ENCODE data around the gene EPHA10.
"Not testable (repeated sequence)": the region's sequence is repeated elsewhere in the genome, so short reads cannot be mapped to it uniquely, and the experiment has no call there.

Gene EPHA10

GRCh38 chr1:37771440-37771839 lies 6.5 kb upstream of the EPHA10 start:
- not testable (repeated sequence) for DNase-seq (ENCODE audit: low read depth in 2 of 3, low spot score in 1 of 3)

GRCh38 chr1:37767488-37767887 lies 2.6 kb upstream of the EPHA10 start:
- no peak for DNase-seq (ENCODE audit: low read depth in 2 of 3, low spot score in 1 of 3)

- DNase-seq (ENCODE audit: low read depth in 2 of 3, low spot score in 1 of 3) = no peak
These were observed 1.2 kb upstream of the EPHA10 start for GRCh38 chr1:37765916-37766664.

GRCh38 chr1:37764414-37764825 lies 500 bp downstream of the EPHA10 start:
- peak in 2 of 3 donors; percentile 40 to 53 for DNase-seq (ENCODE audit: low read depth in 2 of 3, low spot score in 1 of 3)

- DNase-seq (ENCODE audit: low read depth in 2 of 3, low spot score in 1 of 3) = no peak
These were observed 1.0 kb downstream of the EPHA10 start for GRCh38 chr1:37763791-37764413.

GRCh38 chr1:37762516-37762915 lies 2.4 kb downstream of the EPHA10 start:
- no peak for DNase-seq (ENCODE audit: low read depth in 2 of 3, low spot score in 1 of 3)

- no peak for DNase-seq (ENCODE audit: low read depth in 2 of 3, low spot score in 1 of 3)
These were observed 3.4 kb downstream of the EPHA10 start for GRCh38 chr1:37761416-37762095.

GRCh38 chr1:37759451-37759850 lies 5.5 kb downstream of the EPHA10 start:
- no peak for DNase-seq (ENCODE audit: low read depth in 2 of 3, low spot score in 1 of 3)

- DNase-seq (ENCODE audit: low read depth in 2 of 3, low spot score in 1 of 3) = no peak
These were observed 8.9 kb downstream of the EPHA10 start for GRCh38 chr1:37755951-37756560.

- peak in 2 of 3 donors; percentile 32 to 42 for DNase-seq (ENCODE audit: low read depth in 2 of 3, low spot score in 1 of 3)
These were observed 9.6 kb downstream of the EPHA10 start for GRCh38 chr1:37755290-37755689.

- DNase-seq (ENCODE audit: low read depth in 2 of 3, low spot score in 1 of 3) = no peak
These were observed 11.2 kb downstream of the EPHA10 start for GRCh38 chr1:37753473-37754321.

- DNase-seq (ENCODE audit: low read depth in 2 of 3, low spot score in 1 of 3) = peak in 1 of 3 donors; percentile 22
These were observed 12.1 kb downstream of the EPHA10 start for GRCh38 chr1:37752583-37753471.

- no peak for DNase-seq (ENCODE audit: low read depth in 2 of 3, low spot score in 1 of 3)
These were observed 12.7 kb downstream of the EPHA10 start for GRCh38 chr1:37752213-37752582.

GRCh38 chr1:37748565-37748964 lies 16.4 kb downstream of the EPHA10 start:
- no peak for DNase-seq (ENCODE audit: low read depth in 2 of 3, low spot score in 1 of 3)

GRCh38 chr1:37746806-37747205 lies 18.1 kb downstream of the EPHA10 start:
- no peak for DNase-seq (ENCODE audit: low read depth in 2 of 3, low spot score in 1 of 3)

- DNase-seq (ENCODE audit: low read depth in 2 of 3, low spot score in 1 of 3) = no peak
These were observed 23.3 kb downstream of the EPHA10 start for GRCh38 chr1:37741662-37742061.

- DNase-seq (ENCODE audit: low read depth in 2 of 3, low spot score in 1 of 3) = no peak
These were observed 23.8 kb downstream of the EPHA10 start for GRCh38 chr1:37741130-37741529.

GRCh38 chr1:37739222-37739621 lies 25.7 kb downstream of the EPHA10 start:
- no peak for DNase-seq (ENCODE audit: low read depth in 2 of 3, low spot score in 1 of 3)

- DNase-seq (ENCODE audit: low read depth in 2 of 3, low spot score in 1 of 3) = not testable (repeated sequence)
These were observed 26.3 kb downstream of the EPHA10 start for GRCh38 chr1:37738619-37739018.

- DNase-seq (ENCODE audit: low read depth in 2 of 3, low spot score in 1 of 3) = not testable (repeated sequence)
These were observed 26.9 kb downstream of the EPHA10 start for GRCh38 chr1:37737975-37738374.

All from stimulated activated CD4-positive, alpha-beta T cell treated with anti-CD3 and anti-CD28 coated beads, Interleukin-12 subunit alpha, Interleukin-12 subunit beta, amount 100 ng/mL, for 48 hours (primary cell).